GM12878 (cell line): Measurements from ENCODE around the gene C14orf39. TPM values are rescaled to one million over a fixed set of nuclear protein-coding genes. Genes with fewer than 3 reads are reported as not detected.

ENCODE experiments used
- ATAC-seq: fragments of 200-7000 bp; cut with Tn5 transposase; 3 replicates; pipeline ENCODE4 v1.9.1; 2020; ENCODE audit warnings: mild to moderate bottlenecking, moderate library complexity
- BruUV-seq: library from RNA; stranded (reverse); fragments of 400-500 nt; replicated peaks from 2 replicates; lab custom pipeline; 2021; lab: Mats Ljungman, UMichigan
- CTCF ChIA-PET: fragments of 300-600 bp; sonication (Branson Sonifier 250); formaldehyde crosslinking; extraction: SDS; loops from one replicate; lab custom pipeline; 2021; ENCODE audit warnings: inconsistent platforms; lab: Yijun Ruan, JAX
- POLR2A ChIA-PET: fragments of 350-600 bp; formaldehyde crosslinking; extraction: SDS; loops from one replicate; lab custom pipeline; 2021; ENCODE audit warnings: inconsistent platforms; lab: Charles Lee
- RAD21 ChIA-PET: fragments of 300-600 bp; sonication (Branson Sonifier 250); formaldehyde crosslinking; loops from one replicate; lab custom pipeline; 2023; ENCODE audit warnings: antibody characterized with exemption; ENCODE audit not compliant: unreplicated experiment; lab: Charles Lee
- SMC1A ChIA-PET: fragments of 300-600 bp; sonication (Branson Sonifier 250); formaldehyde crosslinking; loops from one replicate; lab custom pipeline; 2023; ENCODE audit not compliant: unreplicated experiment, uncharacterized antibody; lab: Charles Lee
- DNase-seq: peaks from one replicate; pipeline ENCODE4 v3.0.0-alpha.2; 2011; ENCODE audit warnings: low read depth, low spot score
- FAIRE-seq: peaks from 3 replicates; lab custom pipeline; 2011; peaks lifted over from hg19 to GRCh38; lab: Jason Lieb, UNC
- H2AFZ ChIP-seq: 2 replicates; pipeline ENCODE4 v1.6.0; 2011; ENCODE audit warnings: low read depth, low read length, control low read depth; ENCODE audit not compliant: control insufficient read depth
- H3K27ac ChIP-seq: 2 replicates; pipeline ENCODE4 v1.5.1; 2011; ENCODE audit warnings: control low read depth; ENCODE audit not compliant: control insufficient read depth, insufficient read depth
- H3K27me3 ChIP-seq, 2 experiments: replicated peaks in 1 of 2; 2 replicates each; pipeline versions ENCODE4 v1.6.0 to v1.6.1; 2011; ENCODE audit warnings: low read length in 1 of 2; ENCODE audit not compliant: control insufficient read depth in 2 of 2, insufficient read depth in 2 of 2
- H3K36me3 ChIP-seq, 2 experiments: 2 replicates each; pipeline ENCODE4 v1.5.1; 2011; ENCODE audit warnings: low read length in 1 of 2; ENCODE audit not compliant: control insufficient read depth in 2 of 2, insufficient read depth in 2 of 2
- H3K4me1 ChIP-seq: 2 replicates; pipeline ENCODE4 v1.6.1; 2011; ENCODE audit warnings: mild to moderate bottlenecking, low read length, moderate library complexity, mixed read lengths; ENCODE audit not compliant: control insufficient read depth, insufficient read depth
- H3K4me2 ChIP-seq: 2 replicates; pipeline ENCODE4 v1.6.0; 2011; ENCODE audit warnings: control low read depth; ENCODE audit not compliant: control insufficient read depth, insufficient read depth
- H3K4me3 ChIP-seq: fragments of 200-600 bp; sonication (generic); 2 replicates; pipeline ENCODE4 v1.5.1; 2016
- H3K79me2 ChIP-seq: 2 replicates; pipeline ENCODE4 v1.6.0; 2011; ENCODE audit warnings: low read length; ENCODE audit not compliant: control insufficient read depth, insufficient read depth
- H3K9ac ChIP-seq: 2 replicates; pipeline ENCODE4 v1.8.0; 2011; ENCODE audit warnings: low read length, control low read depth, mixed read lengths; ENCODE audit not compliant: control insufficient read depth, insufficient read depth
- H3K9me3 ChIP-seq: replicated peaks from 3 replicates; pipeline ENCODE4 v1.5.1; 2011; ENCODE audit warnings: mild to moderate bottlenecking, low read length; ENCODE audit not compliant: control insufficient read depth, insufficient read depth
- H4K20me1 ChIP-seq: 2 replicates; pipeline ENCODE4 v1.6.0; 2011; ENCODE audit not compliant: control insufficient read depth, insufficient read depth
- BRCA1 ChIP-seq: IDR thresholded peaks from 2 replicates; pipeline ENCODE4 v1.6.1; 2011; ENCODE audit warnings: low read depth, low read length, improper control_type of control experiment
- CBX3 ChIP-seq: fragments of 200-600 bp; sonication (generic); IDR thresholded peaks from 2 replicates; pipeline ENCODE4 v1.6.1; 2016; ENCODE audit warnings: low read depth, borderline replicate concordance
- CHD2 ChIP-seq: IDR thresholded peaks from 2 replicates; pipeline ENCODE4 v1.6.1; 2011; ENCODE audit warnings: low read depth, low read length, improper control_type of control experiment, borderline replicate concordance
- CHD4 ChIP-seq: fragments of 200-600 bp; sonication (generic); IDR thresholded peaks from 2 replicates; pipeline ENCODE4 v1.6.1; 2016; ENCODE audit warnings: mild to moderate bottlenecking
- ESRRA ChIP-seq: IDR thresholded peaks from 2 replicates; pipeline ENCODE4 v1.6.1; 2012; ENCODE audit warnings: mild to moderate bottlenecking, low read length, improper control_type of control experiment
- FOS ChIP-seq: IDR thresholded peaks from 3 replicates; pipeline ENCODE4 v1.6.1; 2011; ENCODE audit warnings: borderline replicate concordance; ENCODE audit not compliant: insufficient read length; ENCODE audit errors: extremely low read depth
- MLLT1 ChIP-seq: fragments of 450-650 bp; IDR thresholded peaks from 2 replicates; pipeline ENCODE4 v1.6.1; 2016; ENCODE audit warnings: mild to moderate bottlenecking
- MTA3 ChIP-seq: IDR thresholded peaks from 2 replicates; pipeline ENCODE4 v1.6.1; 2012; ENCODE audit warnings: low read length, inconsistent platforms, borderline replicate concordance
- NR2C2 ChIP-seq: IDR thresholded peaks from 2 replicates; pipeline ENCODE4 v1.6.1; 2011; ENCODE audit warnings: borderline replicate concordance, low read depth; ENCODE audit not compliant: control insufficient read depth, insufficient read length
- NR2F1 ChIP-seq: fragments of 450-650 bp; conservative IDR thresholded peaks from 2 replicates; pipeline ENCODE4 v1.6.1; 2017; ENCODE audit warnings: mild to moderate bottlenecking
- RAD21 ChIP-seq: IDR thresholded peaks from 2 replicates; pipeline ENCODE4 v1.6.1; 2011; ENCODE audit warnings: mild to moderate bottlenecking, low read depth, low read length, moderate library complexity; ENCODE audit not compliant: insufficient read depth
- RB1 ChIP-seq: fragments of 450-650 bp; formaldehyde crosslinking; IDR thresholded peaks from 2 replicates; pipeline ENCODE4 v1.6.1; 2017; ENCODE audit warnings: mild to moderate bottlenecking, borderline replicate concordance
- RBBP5 ChIP-seq: fragments of 200-600 bp; sonication (generic); conservative IDR thresholded peaks from 2 replicates; pipeline ENCODE4 v1.6.1; 2016
- RCOR1 ChIP-seq: conservative IDR thresholded peaks from 2 replicates; pipeline ENCODE4 v1.6.1; 2012; ENCODE audit warnings: low read depth, low read length, improper control_type of control experiment
- SRF ChIP-seq, 2 experiments: IDR thresholded peaks; 2 replicates each; pipeline ENCODE4 v1.6.1; 2011; ENCODE audit warnings: low read depth in 2 of 2, low read length in 2 of 2, mild to moderate bottlenecking in 1 of 2, moderate library complexity in 1 of 2
- ZNF207 ChIP-seq: fragments of 450-650 bp; IDR thresholded peaks from 2 replicates; pipeline ENCODE4 v1.6.1; 2014; ENCODE audit warnings: antibody characterized with exemption, mild to moderate bottlenecking, borderline replicate concordance
- WGBS: methylation state at CpG from one replicate; pipeline ENCODE4 v1.1.6; 2016; ENCODE audit warnings: low lambda C conversion rate; ENCODE audit not compliant: insufficient replicate concordance, insufficient coverage; ENCODE audit errors: missing lambda C conversion rate; 5-methylcytosine and 5-hydroxymethylcytosine counted together
- in situ Hi-C: fragments of 300-500 bp; cut with MboI; formaldehyde crosslinking; loops from 9 replicates; pipeline ENCODE4 v1.14.3; 2018; ENCODE audit warnings: mixed read lengths
- intact Hi-C: fragments of 100-400 bp; cut with micrococcal nuclease; formaldehyde crosslinking; loops from one replicate; pipeline ENCODE4 v1.14.2; 2022; ENCODE audit not compliant: unreplicated experiment
- polyA plus RNA-seq, 11 experiments: library from polyadenylated mRNA; depleted of rRNA in 4 of 11; unstranded in 6 of 11; stranded (reverse) in 5 of 11; fragments of >200 nt; fragmentation: Nextera tagmentation in 4 of 11; fragmentation: Illumina TruSeq in 1 of 11; extraction: Ambion mirVana in 4 of 11; extraction: Trizol in 1 of 11; gene quantifications; 1 replicate in 1 of 11; 2 replicates in 10 of 11; pipeline versions ENCODE4 v1.2.1 to v1.2.3, GENCODE V29; 2011 to 2016; ENCODE audit warnings: inconsistent platforms in 2 of 11, missing spikeins in 2 of 11, low read depth in 1 of 11
- total RNA-seq, 4 experiments: library from RNA; depleted of rRNA in 3 of 4; stranded (reverse); fragments of >200 nt in 3 of 4; fragmentation: Illumina TruSeq in 1 of 4; extraction: Trizol in 1 of 4; gene quantifications; 2 replicates each; pipeline versions ENCODE4 v1.2.1 to v1.2.3, GENCODE V29; 2013 to 2021
- TF ChIP-seq, protein P1 (sequence below): fragments of 450-650 bp; conservative IDR thresholded peaks from 2 replicates; pipeline ENCODE4 v1.6.1; 2017; ENCODE audit warnings: mild to moderate bottlenecking, moderate library complexity
- TF ChIP-seq, protein P2 (sequence below): fragments of 450-650 bp; IDR thresholded peaks from 2 replicates; pipeline ENCODE4 v1.6.1; 2018; ENCODE audit warnings: mild to moderate bottlenecking, low read depth, moderate library complexity; ENCODE audit not compliant: partially characterized antibody

Gene C14orf39
- total and polyA plus RNA-seq, 10 of the 15 experiments (the other 5 are each of a cell fraction or from before 2014, with no cell fraction given), result 0.24 to 0.31 TPM; not detected in 8

DNA sequence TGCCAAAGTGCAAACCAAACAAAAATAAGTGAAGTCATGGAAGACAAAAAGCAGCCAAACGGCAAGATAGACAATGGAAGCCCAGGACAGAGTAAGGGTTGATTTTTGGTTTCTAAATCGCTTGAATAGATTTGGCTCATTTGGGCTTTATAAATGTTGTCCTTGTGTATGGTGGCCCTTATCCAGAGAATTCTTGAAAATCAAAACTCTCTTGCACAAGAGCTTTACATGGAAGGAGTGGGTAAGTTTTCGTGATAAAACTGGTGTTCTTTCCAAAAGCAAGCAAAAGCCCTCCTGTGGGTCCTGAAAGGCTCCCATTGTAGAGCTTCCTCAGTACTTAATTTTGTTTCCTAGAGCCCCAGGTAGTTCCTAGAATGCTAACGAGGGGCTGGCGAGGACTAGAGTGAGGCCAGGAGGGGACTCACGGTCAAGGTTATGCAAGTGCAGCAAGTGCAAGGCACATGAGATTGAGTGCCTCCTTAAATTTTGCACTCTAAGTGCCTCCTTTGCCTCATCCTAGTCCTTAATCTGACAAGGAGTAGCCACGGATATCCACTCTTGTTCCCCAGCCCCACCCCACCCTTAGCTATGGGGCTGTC is 27.2 kb upstream of the C14orf39 start (continued):
- TF ChIP-seq, protein P1, sequence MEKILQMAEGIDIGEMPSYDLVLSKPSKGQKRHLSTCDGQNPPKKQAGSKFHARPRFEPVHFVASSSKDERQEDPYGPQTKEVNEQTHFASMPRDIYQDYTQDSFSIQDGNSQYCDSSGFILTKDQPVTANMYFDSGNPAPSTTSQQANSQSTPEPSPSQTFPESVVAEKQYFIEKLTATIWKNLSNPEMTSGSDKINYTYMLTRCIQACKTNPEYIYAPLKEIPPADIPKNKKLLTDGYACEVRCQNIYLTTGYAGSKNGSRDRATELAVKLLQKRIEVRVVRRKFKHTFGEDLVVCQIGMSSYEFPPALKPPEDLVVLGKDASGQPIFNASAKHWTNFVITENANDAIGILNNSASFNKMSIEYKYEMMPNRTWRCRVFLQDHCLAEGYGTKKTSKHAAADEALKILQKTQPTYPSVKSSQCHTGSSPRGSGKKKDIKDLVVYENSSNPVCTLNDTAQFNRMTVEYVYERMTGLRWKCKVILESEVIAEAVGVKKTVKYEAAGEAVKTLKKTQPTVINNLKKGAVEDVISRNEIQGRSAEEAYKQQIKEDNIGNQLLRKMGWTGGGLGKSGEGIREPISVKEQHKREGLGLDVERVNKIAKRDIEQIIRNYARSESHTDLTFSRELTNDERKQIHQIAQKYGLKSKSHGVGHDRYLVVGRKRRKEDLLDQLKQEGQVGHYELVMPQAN, result no peak
- TF ChIP-seq RB1 (no peak), RBBP5 (no peak), MTA3 (no peak), FOS (no peak), BRCA1 (no peak), RCOR1 (no peak)
- TF ChIP-seq, protein P2, sequence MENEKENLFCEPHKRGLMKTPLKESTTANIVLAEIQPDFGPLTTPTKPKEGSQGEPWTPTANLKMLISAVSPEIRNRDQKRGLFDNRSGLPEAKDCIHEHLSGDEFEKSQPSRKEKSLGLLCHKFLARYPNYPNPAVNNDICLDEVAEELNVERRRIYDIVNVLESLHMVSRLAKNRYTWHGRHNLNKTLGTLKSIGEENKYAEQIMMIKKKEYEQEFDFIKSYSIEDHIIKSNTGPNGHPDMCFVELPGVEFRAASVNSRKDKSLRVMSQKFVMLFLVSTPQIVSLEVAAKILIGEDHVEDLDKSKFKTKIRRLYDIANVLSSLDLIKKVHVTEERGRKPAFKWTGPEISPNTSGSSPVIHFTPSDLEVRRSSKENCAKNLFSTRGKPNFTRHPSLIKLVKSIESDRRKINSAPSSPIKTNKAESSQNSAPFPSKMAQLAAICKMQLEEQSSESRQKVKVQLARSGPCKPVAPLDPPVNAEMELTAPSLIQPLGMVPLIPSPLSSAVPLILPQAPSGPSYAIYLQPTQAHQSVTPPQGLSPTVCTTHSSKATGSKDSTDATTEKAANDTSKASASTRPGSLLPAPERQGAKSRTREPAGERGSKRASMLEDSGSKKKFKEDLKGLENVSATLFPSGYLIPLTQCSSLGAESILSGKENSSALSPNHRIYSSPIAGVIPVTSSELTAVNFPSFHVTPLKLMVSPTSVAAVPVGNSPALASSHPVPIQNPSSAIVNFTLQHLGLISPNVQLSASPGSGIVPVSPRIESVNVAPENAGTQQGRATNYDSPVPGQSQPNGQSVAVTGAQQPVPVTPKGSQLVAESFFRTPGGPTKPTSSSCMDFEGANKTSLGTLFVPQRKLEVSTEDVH, result no peak
- TF ChIP-seq, all 136 proteins: peak for 0

- BruUV-seq, result no TSS peak
- ChIA-PET SMC1A (interaction anchor here (1.2 kb wide), 1 partner anchor 9 kb away, joined by 3 read pairs; no protein-coding TSS in a partner anchor), POLR2A (no interaction called here), CTCF (no interaction called here), RAD21 (no interaction called here)
- DNase-seq, result no peak
- TF ChIP-seq CHD4 (no peak), CBX3 (no peak), ESRRA (no peak), CHD2 (no peak), NR2C2 (no peak), NR2F1 (no peak), RCOR1 (no peak), ZNF207 (no peak), SRF (IDR thresholded peaks at IDR 0.05; ENCODE audit: low read depth in 2 of 2, low read length in 2 of 2) (no peak), FOS (no peak), RAD21 (no peak), MLLT1 (no peak)
- no peaks in the 10 kb centered on the region for H3K4me1 ChIP-seq
- H3K27ac ChIP-seq, result no peak overlapping the region
- H3K27me3 ChIP-seq, result peaks cover 21 to 34% of the 10 kb centered on the region in 2 experiments
- H3K4me2 ChIP-seq, result no peak overlapping the region
- ATAC-seq, result no peak
- H3K79me2 ChIP-seq, result no peaks in the 10 kb centered on the region
- 14% methylated on average over 2 of the region's 2 CpGs for WGBS
- in situ Hi-C loops, result no loop called here
- H3K4me3 ChIP-seq, result no peak overlapping the region
- no peaks in the 10 kb centered on the region for H3K36me3 ChIP-seq
- intact Hi-C loops, result no loop called here
- no peaks in the 10 kb centered on the region; the same call in 2 of the 3 replicates for H3K9me3 ChIP-seq
- FAIRE-seq, result no peak
- H2AFZ ChIP-seq, result no peak overlapping the region
- H3K9ac ChIP-seq, result no peak overlapping the region
- H4K20me1 ChIP-seq, result no peaks in the 10 kb centered on the region
Measured at GRCh38 chr14:60512126-60512525, 26.3 kb upstream of the C14orf39 start.
